Panc1 (cell line): ENCODE data around the gene RIC8B. TPM values are rescaled to one million over a fixed set of nuclear protein-coding genes. Genes with fewer than 3 reads are reported as not detected.

ENCODE experiments used
- ATAC-seq: fragments of 200-7000 bp; cut with Tn5 transposase; 2 replicates; pipeline ENCODE4 v1.9.1; 2020; ENCODE audit warnings: mild to moderate bottlenecking, moderate library complexity
- BruUV-seq: library from RNA; stranded (reverse); fragments of 400-500 nt; replicated peaks from 2 replicates; lab custom pipeline; 2021; lab: Mats Ljungman, UMichigan
- CTCF ChIA-PET: fragments of 300-600 bp; sonication (Branson Sonifier 250); formaldehyde crosslinking; loops from one replicate; lab custom pipeline; 2022; ENCODE audit warnings: antibody characterized with exemption; lab: Charles Lee
- POLR2A ChIA-PET: fragments of 300-600 bp; sonication (Branson Sonifier 250); formaldehyde crosslinking; loops from one replicate; lab custom pipeline; 2022; ENCODE audit warnings: antibody characterized with exemption; lab: Charles Lee
- DNase-seq: peaks from one replicate; pipeline ENCODE4 v3.0.0-alpha.2; 2010; ENCODE audit warnings: low read depth, low spot score
- H3K27ac ChIP-seq: 2 replicates; pipeline ENCODE4 v1.5.1; 2011; ENCODE audit warnings: mild to moderate bottlenecking, low read length, inconsistent platforms
- H3K27me3 ChIP-seq: fragments of 200-500 bp; sonication (Bioruptor generic); 2 replicates; pipeline ENCODE4 v1.6.0; 2014; ENCODE audit warnings: low read length, inconsistent platforms; ENCODE audit not compliant: control insufficient read depth, insufficient read depth
- H3K36me3 ChIP-seq: fragments of 200-500 bp; sonication (Bioruptor generic); 2 replicates; pipeline ENCODE4 v1.5.1; 2014; ENCODE audit warnings: inconsistent platforms, mild to moderate bottlenecking, low read length, moderate library complexity; ENCODE audit not compliant: control insufficient read depth, insufficient read depth
- H3K4me1 ChIP-seq: 2 replicates; pipeline ENCODE4 v1.5.1; 2011; ENCODE audit warnings: inconsistent platforms, mild to moderate bottlenecking, low read length, moderate library complexity; ENCODE audit not compliant: control insufficient read depth, insufficient read depth
- H3K4me3 ChIP-seq, 2 experiments: 2 replicates each; pipeline ENCODE4 v1.5.1; 2011 to 2012; ENCODE audit warnings: low read depth in 2 of 2, low read length in 2 of 2, mild to moderate bottlenecking in 2 of 2, inconsistent platforms in 1 of 2, moderate library complexity in 1 of 2
- H3K9me3 ChIP-seq: fragments of 200-500 bp; sonication (Bioruptor generic); 2 replicates; pipeline ENCODE4 v1.5.1; 2014; ENCODE audit warnings: low read depth, mild to moderate bottlenecking, inconsistent platforms, low read length, moderate library complexity; ENCODE audit not compliant: control insufficient read depth, insufficient read depth
- CTCF ChIP-seq: fragments of 450-650 bp; IDR thresholded peaks from 2 replicates; pipeline ENCODE4 v1.5.1; 2017; ENCODE audit warnings: mild to moderate bottlenecking
- POLR2AphosphoS5 ChIP-seq: IDR thresholded peaks from 2 replicates; pipeline ENCODE4 v1.6.1; 2012; ENCODE audit warnings: mild to moderate bottlenecking, low read depth, low read length, moderate library complexity
- REST ChIP-seq, 2 experiments: IDR thresholded peaks; 2 replicates each; pipeline ENCODE4 v1.6.1; 2011 to 2012; ENCODE audit warnings: low read depth in 2 of 2, control low read depth in 1 of 2, low read length in 1 of 2, mild to moderate bottlenecking in 1 of 2, moderate library complexity in 1 of 2; ENCODE audit not compliant: insufficient read depth in 1 of 2
- SIN3A ChIP-seq: IDR thresholded peaks from 2 replicates; pipeline ENCODE4 v1.6.1; 2012; ENCODE audit warnings: low read depth, mild to moderate bottlenecking, low read length, moderate library complexity, borderline replicate concordance; ENCODE audit not compliant: insufficient read depth
- TCF7L2 ChIP-seq: IDR thresholded peaks from 2 replicates; pipeline ENCODE4 v1.6.1; 2011; ENCODE audit warnings: mild to moderate bottlenecking, low read depth, low read length, inconsistent platforms
- in situ Hi-C: cut with HindIII; loops from 2 replicates; pipeline ENCODE4 v1.10.0; 2016; ENCODE audit warnings: low sequenced_read_pairs, low pct_unique_long_range_greater_than_20kb
- intact Hi-C: fragments of 100-400 bp; cut with micrococcal nuclease; formaldehyde crosslinking; loops from one replicate; pipeline ENCODE4 v1.10.0; 2022; ENCODE audit not compliant: unreplicated experiment
- total RNA-seq: library from RNA; stranded (reverse); gene quantifications from one replicate; pipeline ENCODE4 v1.2.1, GENCODE V29; 2021; ENCODE audit not compliant: unreplicated experiment

The RIC8B gene
- total RNA-seq, 1 experiment from 2014 or later, result 16.1 TPM

GRCh38 chr12:106757623-106758348, 16.7 kb upstream of the RIC8B start:
- Histone ChIP-seq H3K27me3 (no peaks in the 10 kb centered on the region; the same call in 1 of the 2 replicates), H3K9me3 (no peaks in the 10 kb centered on the region), H3K4me3 (no peak overlapping the region), H3K36me3 (no peaks in the 10 kb centered on the region), H3K4me1 (no peaks in the 10 kb centered on the region), H3K27ac (no peak overlapping the region)
- BruUV-seq, result no TSS peak
- in situ Hi-C loops, result no loop called here
- ATAC-seq (no peak), DNase-seq (no peak)
- TF ChIP-seq POLR2AphosphoS5, result no peak
- TF ChIP-seq SIN3A, result no peak
- ChIA-PET CTCF (no interaction called here), POLR2A (interaction anchor here (0.6 kb wide), 1 partner anchor 421 kb away, joined by 3 read pairs; no protein-coding TSS in a partner anchor)
- intact Hi-C loops, result no loop called here

- POLR2A ChIA-PET, result no interaction called here
- intact Hi-C loops (no loop called here), in situ Hi-C loops (no loop called here)
- Histone ChIP-seq H3K4me1 (no peaks in the 10 kb centered on the region), H3K36me3 (no peaks in the 10 kb centered on the region), H3K4me3 (no peak overlapping the region), H3K9me3 (no peaks in the 10 kb centered on the region), H3K27me3 (no peaks in the 10 kb centered on the region; the same call in 1 of the 2 replicates), H3K27ac (no peak overlapping the region)
- CTCF ChIA-PET, result no interaction called here
- ATAC-seq, result no peak
- no peak for DNase-seq
- BruUV-seq, result no TSS peak
- TF ChIP-seq REST (IDR thresholded peaks at IDR 0.05; ENCODE audit: insufficient read depth in 1 of 2, low read depth in 2 of 2, low read length in 1 of 2), result no peak
These were observed 16.0 kb upstream of the RIC8B start for GRCh38 chr12:106758349-106759110.

- Histone ChIP-seq H3K27ac (no peak overlapping the region), H3K36me3 (no peaks in the 10 kb centered on the region), H3K4me1 (no peaks in the 10 kb centered on the region), H3K4me3 (no peak overlapping the region), H3K9me3 (no peaks in the 10 kb centered on the region), H3K27me3 (no peaks in the 10 kb centered on the region; the same call in 1 of the 2 replicates)
- in situ Hi-C loops, result no loop called here
- intact Hi-C loops, result no loop called here
- TF ChIP-seq CTCF (no peak), SIN3A (no peak), TCF7L2 (no peak), POLR2AphosphoS5 (no peak), REST (IDR thresholded peaks at IDR 0.05; ENCODE audit: insufficient read depth in 1 of 2, low read depth in 2 of 2, low read length in 1 of 2) (no peak)
- ATAC-seq (no peak), DNase-seq (no peak)
- CTCF ChIA-PET, result no interaction called here
- POLR2A ChIA-PET, result no interaction called here
- BruUV-seq, result no TSS peak
These were observed 14.8 kb upstream of the RIC8B start for GRCh38 chr12:106759526-106760183.
